ENCODE results near the gene SSB.
A peak's percentile ranks its signal among the peaks of the same experiment; 100 is the strongest.
"Not testable (repeated sequence)": the region's sequence is repeated elsewhere in the genome, so short reads cannot be mapped to it uniquely, and the experiment has no call there.

The SSB gene

DNA sequence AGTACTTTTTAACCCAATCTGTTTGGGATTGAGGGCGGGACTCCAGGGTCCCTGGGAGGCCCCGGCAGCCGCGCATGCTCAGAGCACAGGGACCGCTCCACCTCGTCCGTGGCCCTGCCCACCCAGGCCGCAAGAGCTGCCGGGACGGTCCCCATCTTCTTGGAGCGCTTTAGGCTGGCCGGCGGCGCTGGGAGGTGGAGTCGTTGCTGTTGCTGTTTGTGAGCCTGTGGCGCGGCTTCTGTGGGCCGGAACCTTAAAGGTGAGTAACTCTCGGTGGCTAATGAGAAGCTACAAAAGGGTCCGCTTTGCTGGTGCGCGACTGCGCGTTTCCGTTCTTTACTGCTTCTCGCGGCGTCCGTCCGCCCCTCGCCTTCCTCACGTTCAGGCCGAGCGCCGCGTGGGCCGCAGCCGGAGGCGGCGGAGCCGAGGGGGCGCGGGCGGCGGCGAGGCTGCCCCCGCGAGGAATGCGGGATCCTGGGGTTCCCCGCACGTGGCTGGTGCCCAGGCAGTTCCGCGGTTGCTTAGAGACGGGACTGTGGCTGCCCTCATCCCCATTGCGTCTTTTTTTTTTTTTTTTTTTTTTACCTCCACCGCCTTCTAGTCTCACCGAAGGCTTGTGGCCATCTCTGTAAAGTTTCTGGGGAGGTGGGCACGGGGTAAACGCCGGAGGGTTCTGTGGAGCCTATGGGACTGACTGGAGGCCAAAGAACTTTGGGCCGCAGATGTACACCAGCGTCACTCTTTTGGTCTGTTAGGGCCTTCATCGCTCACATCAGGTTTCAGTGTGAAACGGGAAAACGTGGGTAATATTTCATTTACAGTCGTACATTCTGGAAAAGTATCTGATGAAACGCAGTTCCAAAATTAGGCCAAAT lies at the start of gene SSB:
TSS of gene SSB (plus strand) at position 154 of the 875 bp plus-strand sequence. CDS start 2,090 bp downstream, outside the sequence.
- DNase-seq = peak; percentile 95

DNA sequence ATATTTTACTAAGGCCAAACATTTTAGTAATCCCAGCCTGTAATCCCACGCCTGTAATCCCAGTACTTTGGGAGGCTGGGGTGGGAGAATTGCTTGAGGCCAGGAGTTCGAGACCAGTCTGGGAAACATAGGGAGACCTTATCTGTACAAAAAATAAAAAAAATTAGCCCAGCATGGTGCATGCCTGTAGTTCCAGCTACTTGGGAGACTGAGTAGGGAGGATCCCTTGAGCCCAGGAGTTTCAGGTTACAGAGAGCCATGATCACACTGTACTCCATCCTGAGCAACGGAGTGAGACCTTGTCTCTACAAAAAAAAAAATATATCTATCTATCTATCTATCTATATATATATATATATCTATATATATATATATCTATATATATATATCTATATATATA lies 45.9 kb upstream of the SSB start:
- no peak for DNase-seq

GRCh38 chr2:169755083-169755870 lies 43.4 kb upstream of the SSB start:
- no peak for DNase-seq

DNA sequence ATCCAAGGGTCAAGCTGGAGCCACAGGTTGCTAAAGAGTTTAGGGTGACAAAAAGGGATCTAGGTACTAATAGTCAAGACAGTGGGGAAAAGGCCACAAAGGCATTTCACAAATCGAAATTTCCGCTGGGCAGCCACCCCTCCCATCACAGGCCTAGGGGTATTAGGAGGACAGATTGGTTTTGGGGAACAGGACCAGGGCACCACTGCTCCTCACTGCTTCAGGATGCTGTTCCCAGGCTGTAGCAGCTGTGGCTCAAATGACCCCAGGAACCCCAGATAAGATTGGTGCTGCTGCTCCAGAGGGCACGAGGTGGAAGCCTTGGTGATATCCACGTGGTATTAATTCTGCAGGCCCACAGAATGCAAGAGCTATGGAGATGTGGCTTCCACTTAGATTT lies 42.3 kb upstream of the SSB start:
- DNase-seq = no peak

DNA sequence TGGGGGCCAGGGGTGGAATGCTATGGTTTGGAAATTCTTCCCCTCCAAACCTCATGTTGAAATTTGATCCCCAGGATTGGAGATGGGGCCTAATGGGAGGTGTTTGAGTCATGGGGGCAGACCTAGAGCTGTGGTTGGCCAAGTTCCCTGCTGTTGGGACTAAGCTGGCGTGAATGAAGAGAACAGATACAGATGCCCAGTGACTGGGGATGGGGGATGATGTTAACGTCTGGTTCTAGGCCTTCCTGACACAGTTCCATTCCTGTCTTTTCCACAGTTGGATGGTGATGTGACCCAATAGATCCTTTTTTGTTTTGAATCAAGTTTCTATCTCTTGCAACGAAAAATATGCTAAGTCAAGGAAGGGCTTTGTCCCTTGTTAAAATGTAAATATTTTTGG lies 41.3 kb upstream of the SSB start:
- DNase-seq = no peak

GRCh38 chr2:169757778-169758177 lies 40.9 kb upstream of the SSB start:
- no peak for DNase-seq

GRCh38 chr2:169759987-169760386 lies 38.7 kb upstream of the SSB start:
- no peak for DNase-seq

- not testable (repeated sequence) for DNase-seq
These were observed 37.9 kb upstream of the SSB start for GRCh38 chr2:169760798-169761197.

DNA sequence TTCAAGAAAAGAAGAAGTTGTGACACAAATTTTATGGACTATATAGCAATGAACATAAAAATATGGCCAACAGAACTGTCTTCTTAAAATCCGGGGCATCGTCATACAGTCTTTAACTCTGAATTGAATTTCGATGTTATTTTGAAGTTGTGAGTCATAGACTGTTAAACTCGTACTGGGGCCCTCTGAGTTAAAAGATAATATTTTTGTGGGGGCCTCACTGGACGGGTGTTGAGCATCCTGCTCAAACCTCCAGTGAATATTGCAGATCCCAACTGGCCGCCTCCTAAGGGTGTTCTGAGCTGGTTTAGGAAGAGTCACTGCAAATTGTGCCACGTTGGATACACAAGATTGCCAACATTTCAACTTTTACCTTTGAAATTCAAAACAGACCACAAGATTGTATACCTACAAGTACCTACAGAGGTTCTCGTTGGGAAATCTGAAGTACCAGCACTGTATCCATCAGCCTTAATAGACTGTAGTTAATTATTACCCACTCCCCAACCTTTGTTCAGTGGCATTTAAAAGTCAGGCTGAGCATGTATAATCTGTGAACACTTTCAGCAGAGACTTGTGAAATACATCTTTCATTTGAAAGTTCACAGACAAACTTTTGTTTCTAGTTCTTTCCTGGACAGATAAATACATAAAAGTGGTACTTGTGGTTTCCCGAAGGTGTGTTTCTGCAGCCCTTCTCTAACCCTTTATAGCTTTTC lies 37.3 kb upstream of the SSB start:
- DNase-seq = no peak

- no peak for DNase-seq
These were observed 36.7 kb upstream of the SSB start for GRCh38 chr2:169761970-169762292.

DNA sequence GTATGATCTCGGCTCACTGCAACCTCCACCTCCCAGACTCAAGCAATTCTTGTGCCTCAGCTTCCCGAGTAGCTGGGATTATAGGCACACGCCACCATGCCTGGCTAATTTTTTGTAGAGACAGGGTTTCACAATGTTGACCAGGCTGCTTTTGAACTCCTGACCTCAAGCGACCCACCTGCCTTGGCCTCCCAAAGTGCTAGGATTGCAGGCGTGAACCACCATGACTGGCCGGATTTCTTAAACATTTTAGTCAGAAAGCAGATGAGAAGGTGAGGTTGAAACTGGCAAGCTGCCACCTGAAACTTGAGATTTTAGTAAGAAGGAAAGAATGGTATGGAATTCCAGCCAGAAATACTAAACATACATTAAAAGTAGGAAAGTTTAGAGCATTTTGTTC lies 33.1 kb upstream of the SSB start:
- DNase-seq = no peak

DNA sequence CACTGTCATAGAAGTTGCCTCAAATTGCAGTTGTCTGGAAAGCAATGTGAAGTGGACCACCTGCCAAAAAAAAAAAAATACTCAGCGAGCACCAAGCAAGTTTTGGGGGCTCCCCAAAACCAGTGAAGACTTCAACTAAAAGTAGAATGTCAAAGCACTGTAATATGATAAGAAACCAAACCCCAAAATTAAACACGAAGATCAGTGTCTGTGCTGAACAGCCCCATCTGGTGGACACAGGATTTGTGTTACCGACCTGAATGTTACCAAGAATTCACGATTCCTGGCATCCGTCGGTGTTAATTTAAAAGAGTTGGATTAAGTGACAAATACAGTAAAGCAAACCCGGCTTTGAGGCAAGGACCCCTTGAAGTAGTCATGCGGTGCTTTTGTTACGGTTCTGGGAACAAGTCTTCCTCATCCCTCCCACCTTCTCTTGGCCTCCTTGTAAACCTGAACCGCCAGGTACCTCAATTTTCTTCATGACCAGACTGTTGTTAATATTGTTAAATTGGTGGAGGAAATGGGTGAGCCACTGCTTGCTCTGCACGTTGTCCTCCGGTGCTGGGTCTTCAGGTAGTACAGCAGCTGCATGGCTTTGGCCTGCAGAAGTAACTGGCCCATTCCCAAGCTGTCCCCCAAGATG lies 31.3 kb upstream of the SSB start:
- peak; percentile 51 for DNase-seq

DNA sequence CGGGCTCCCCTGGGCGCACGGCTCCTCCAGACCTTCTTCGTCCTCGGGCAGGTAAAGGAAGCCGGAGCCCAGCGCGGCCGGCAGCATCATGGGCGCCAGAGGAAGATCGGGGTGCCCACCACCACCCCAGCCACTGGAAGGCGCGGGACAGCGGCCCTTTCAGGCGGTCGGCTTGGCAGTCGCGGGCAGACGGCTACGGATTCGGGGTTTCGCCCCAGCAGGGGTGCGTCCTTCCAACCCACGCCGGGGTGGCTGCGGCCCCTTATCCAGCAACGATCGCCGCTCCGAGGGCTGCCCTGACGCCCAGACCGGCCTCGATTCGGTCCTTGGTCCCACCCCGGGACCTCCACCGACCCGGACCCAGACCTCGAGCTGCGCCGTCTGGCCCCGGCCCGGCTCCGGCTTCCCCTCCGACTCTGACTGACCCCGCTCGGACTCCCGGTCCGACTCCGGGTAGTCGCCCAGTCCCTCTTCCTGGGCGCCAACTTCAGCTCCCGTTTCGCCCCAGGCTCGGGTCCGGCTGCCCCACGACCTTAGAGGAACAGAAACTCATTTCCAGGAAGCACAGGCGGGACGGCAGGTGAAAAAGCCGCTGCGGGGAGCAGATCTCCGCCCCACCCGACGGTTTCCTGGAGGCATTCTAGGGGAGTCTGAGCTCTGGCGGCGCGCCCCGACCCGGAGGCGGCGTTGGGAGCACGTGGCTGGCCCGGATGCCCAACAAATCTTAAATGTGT lies 30.2 kb upstream of the SSB start:
- DNase-seq = peak; percentile 17

DNA sequence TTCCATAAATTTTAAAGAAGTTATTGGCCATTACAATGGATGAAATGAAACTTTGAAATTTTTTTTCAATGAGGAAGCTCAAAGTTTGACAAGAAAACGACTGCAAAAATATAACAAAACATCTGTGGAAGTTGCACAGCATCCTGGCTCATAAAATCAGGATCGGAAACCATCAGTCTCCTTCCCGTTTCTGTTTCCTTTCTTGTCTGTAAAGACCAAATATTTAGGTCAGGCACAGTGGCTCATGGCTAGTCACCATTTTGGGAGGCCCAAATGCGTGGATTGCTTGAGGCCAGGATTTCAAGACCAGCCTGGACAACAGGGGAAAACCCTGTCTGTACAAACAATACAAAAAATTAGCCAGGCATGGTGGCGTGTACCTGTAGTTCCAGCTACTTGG lies 27.6 kb upstream of the SSB start:
- DNase-seq = no peak

GRCh38 chr2:169771612-169772011 lies 27.1 kb upstream of the SSB start:
- no peak for DNase-seq

DNA sequence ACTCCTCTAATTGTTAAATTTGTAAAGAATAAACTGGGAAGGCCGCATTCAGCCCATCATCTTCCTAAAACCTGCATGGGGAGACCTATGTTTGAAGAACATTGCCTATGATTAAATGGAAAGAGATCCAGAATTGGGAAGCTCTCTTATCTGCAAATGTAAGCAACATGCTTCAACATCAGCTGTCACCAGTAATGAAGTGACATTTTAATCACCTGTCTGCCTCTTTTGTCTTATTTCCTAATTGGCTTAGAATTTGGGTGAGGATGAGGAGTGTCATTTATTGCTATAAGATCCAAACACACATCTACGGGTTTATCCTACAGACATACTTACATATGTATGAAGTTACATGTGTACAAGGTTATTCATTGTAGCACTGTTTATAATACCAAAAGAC lies 26.0 kb upstream of the SSB start:
- no peak for DNase-seq

DNA sequence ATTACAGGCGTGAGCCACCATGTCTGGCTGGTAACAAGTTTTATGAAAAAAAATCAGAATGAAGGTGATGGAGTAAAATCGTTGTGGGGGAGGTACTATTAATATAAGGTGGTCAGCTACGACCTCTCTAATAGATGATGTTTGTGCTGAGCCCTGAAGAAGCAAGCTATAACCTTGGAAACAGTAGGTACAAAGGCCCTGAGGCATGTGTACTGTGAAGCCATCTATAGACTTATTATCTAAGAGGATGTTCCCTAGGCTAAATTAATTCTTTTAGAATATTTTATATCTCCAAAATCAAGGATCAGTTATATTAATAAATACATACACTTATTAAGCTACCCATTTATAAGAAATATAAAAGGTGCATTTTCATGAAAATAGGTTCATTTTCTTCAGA lies 23.3 kb upstream of the SSB start:
- no peak for DNase-seq

DNA sequence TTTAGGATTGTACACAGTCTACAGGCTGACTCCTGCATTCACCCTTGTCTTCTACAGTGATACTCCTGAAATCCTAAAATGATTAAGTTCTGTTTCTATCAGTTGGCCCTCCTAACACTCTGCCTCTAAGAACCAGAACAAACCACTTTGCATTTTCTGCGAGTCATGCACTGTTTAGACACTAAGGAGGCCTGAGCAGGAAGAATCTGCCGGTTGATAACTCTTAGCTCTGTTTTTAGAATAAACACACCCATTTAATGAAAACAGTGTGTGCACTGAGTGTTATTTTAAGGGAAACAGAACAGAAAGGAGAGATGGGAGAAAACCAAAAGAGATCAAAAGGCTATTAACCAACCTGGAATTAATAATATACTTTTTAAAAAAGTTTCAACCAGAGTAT lies 22.9 kb upstream of the SSB start:
- DNase-seq = no peak

GRCh38 chr2:169776252-169776761 lies 22.4 kb upstream of the SSB start:
- DNase-seq = no peak

DNA sequence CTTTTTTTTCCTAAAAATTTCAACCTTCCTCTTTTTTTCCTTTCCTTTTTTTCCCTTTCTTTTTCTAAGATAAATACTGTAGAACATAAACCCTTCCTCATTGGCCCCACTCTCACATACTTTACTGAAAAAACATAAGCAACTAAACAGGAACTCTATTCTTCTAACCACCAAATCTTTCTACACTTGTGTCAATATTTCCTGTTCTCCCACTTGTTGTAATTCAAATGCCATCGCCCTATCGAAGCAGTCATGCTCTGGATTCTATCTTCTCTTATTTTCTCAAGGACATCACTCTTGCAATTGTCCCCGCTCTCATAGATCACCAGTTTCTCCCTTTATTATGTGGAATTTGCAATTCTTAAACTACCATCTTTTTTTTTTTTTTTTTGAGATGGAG lies 20.2 kb upstream of the SSB start:
- no peak for DNase-seq

DNA sequence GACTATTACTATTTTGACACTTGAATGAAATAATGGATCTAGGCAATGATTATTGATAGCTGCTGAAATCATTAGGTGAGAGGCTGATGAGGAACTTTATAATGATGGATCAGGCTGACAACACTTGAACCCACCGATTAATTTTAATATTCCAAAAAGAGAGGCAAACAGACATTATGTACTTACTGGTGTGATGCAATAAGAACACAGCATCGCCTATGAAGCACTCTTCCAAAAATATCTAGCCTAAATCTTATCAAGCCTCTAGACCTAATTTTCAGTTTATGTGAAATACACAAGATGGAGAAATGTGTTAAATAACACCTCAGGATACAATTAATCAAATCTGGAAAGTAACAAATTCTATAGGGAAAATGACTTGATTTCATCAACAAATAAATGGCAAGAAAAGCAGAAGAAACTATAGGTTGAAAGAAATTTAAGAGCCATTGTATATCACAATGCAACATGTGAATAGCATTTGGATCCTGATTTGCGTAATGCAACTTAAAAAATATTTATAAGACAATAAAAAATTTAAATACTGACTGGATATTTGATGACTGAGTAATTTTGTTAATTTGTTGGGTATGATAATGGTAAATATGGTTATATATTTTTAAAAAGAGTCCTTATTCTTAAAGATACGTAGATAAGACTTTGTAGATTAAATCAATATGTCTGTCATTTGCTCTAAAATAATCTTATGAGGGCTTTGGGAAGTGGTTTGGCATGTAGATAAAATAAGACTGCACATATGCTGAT lies 17.2 kb upstream of the SSB start:
- no peak for DNase-seq
